ENCODE data around the gene LDLRAD3. TPM values are rescaled to one million over a fixed set of nuclear protein-coding genes. Genes with fewer than 3 reads are reported as not detected.

The LDLRAD3 gene
- total RNA-seq, 1 experiment from 2014 or later: 12.1 TPM

- no peak overlapping the region for H4K8ac ChIP-seq (replicated peaks; ENCODE audit: insufficient read length, low read depth, low read length)
- H3K4ac ChIP-seq (ENCODE audit: low read depth, low read length): no peak overlapping the region
- TF ChIP-seq CTCF (conservative IDR thresholded peaks at IDR 0.05): no peak
- no peak for DNase-seq
- WGBS (ENCODE audit: extremely low coverage, insufficient read length, low lambda C conversion rate): no CpG with 5 or more reads among the region's 6 CpGs
- H3K23ac ChIP-seq (ENCODE audit: insufficient read length, low read depth, low read length): no peak overlapping the region
- no peak overlapping the region for H2BK12ac ChIP-seq (ENCODE audit: insufficient read length, low read depth, low read length)
- Mint-ChIP-seq H3K27me3 (ENCODE audit: low read depth) (no peaks in the 10 kb centered on the region), H3K27ac (peak overlapping the region in 2 of 3 experiments; percentile 69 to 80; a peak in 5 of 7 replicates), H3K4me3 (no peak overlapping the region), H3K36me3 (ENCODE audit: insufficient read depth in 1 of 3, low read depth in 3 of 3) (peaks cover 33 to 57% (median 43%) of the 10 kb centered on the region in 3 experiments), H3K9me3 (peaks cover 15 to 16% of the 10 kb centered on the region in 2 experiments), H3K4me1 (peaks cover 19 to 29% of the 10 kb centered on the region in 2 experiments)
- H3K27ac ChIP-seq (ENCODE audit: insufficient read length, low read depth, low read length): no peak overlapping the region
- no peak overlapping the region for H2BK15ac ChIP-seq (ENCODE audit: low read depth, low read length)
- no peaks in the 10 kb centered on the region for H3K79me1 ChIP-seq (ENCODE audit: insufficient read depth, low read depth, low read length, poor library complexity, severe bottlenecking)
- no peak overlapping the region for H2BK120ac ChIP-seq (ENCODE audit: low read depth, low read length, poor library complexity, severe bottlenecking)
- H2BK5ac ChIP-seq (ENCODE audit: insufficient read length, low read length): no peak overlapping the region
- peak overlapping the region; percentile 32 for H3K18ac ChIP-seq (ENCODE audit: insufficient read length, low read depth, low read length)
- H3K27me3 ChIP-seq (ENCODE audit: insufficient read depth, low read length): no peaks in the 10 kb centered on the region
- no peak overlapping the region for H3T11ph ChIP-seq (ENCODE audit: low read length)
- H3K79me2 ChIP-seq (ENCODE audit: insufficient read depth, low read length): no peaks in the 10 kb centered on the region
- no peaks in the 10 kb centered on the region for H3K4me1 ChIP-seq (ENCODE audit: insufficient read depth, low read length)
- no peak overlapping the region for H3K4me2 ChIP-seq (ENCODE audit: insufficient read depth, insufficient read length, low read length)
- no peaks in the 10 kb centered on the region for H4K20me1 ChIP-seq (ENCODE audit: control insufficient read depth, insufficient read depth, insufficient read length)
- no peak overlapping the region for H2BK20ac ChIP-seq (ENCODE audit: low read depth, low read length, poor library complexity, severe bottlenecking)
- no peaks in the 10 kb centered on the region for H3K23me2 ChIP-seq (ENCODE audit: insufficient read length, low read depth, low read length, poor library complexity, severe bottlenecking)
- H3K56ac ChIP-seq (ENCODE audit: insufficient read length, low read depth, low read length): no peak overlapping the region
- H4K5ac ChIP-seq (ENCODE audit: insufficient read length, low read depth, low read length): no peak overlapping the region
- no peak overlapping the region for H2AK5ac ChIP-seq (ENCODE audit: insufficient read length, low read length)
- H3K9ac ChIP-seq (ENCODE audit: extremely low read depth, insufficient read length, low read length): no peak overlapping the region
- H3K9me3 ChIP-seq (ENCODE audit: control insufficient read depth, low read depth, low read length): peaks cover 11% of the 10 kb centered on the region
- no peak overlapping the region for H4K91ac ChIP-seq (ENCODE audit: insufficient read length, low read depth, low read length)
- no peak overlapping the region for H3K14ac ChIP-seq (ENCODE audit: insufficient read depth, low read length)
- H2AFZ ChIP-seq (ENCODE audit: low read length): no peak overlapping the region
Observed at GRCh38 chr11:36097219-36097650, 153.4 kb downstream of the LDLRAD3 start.
